ENCODE results near the gene NAP1L4. TPM values are rescaled to one million over a fixed set of nuclear protein-coding genes. Genes with fewer than 3 reads are reported as not detected.

The NAP1L4 gene
- polyA plus RNA-seq, 1 donor from 2014 or later = 199 TPM

- Histone ChIP-seq H3K36me3 (ENCODE audit: insufficient read depth, low read length) (no peaks in the 10 kb centered on the region), H3K79me2 (replicated peaks; ENCODE audit: insufficient read depth, low read length) (no peaks in the 10 kb centered on the region), H3F3A (ENCODE audit: insufficient read depth, low read length, poor library complexity, severe bottlenecking) (no peaks in the 10 kb centered on the region), H3K4me3 (ENCODE audit: low read length) (no peak overlapping the region), H3K9ac (ENCODE audit: low read length) (no peak overlapping the region), H3K9me2 (ENCODE audit: insufficient read depth, low read length) (no peaks in the 10 kb centered on the region), H3K27ac (ENCODE audit: low read length) (no peak overlapping the region), H4K20me1 (ENCODE audit: insufficient read depth) (no peaks in the 10 kb centered on the region), H2AFZ (ENCODE audit: low read depth, low read length) (no peak overlapping the region), H3K4me2 (ENCODE audit: low read length) (no peak overlapping the region), H3K9me3 (ENCODE audit: low read length) (no peaks in the 10 kb centered on the region), H3K27me3 (ENCODE audit: insufficient read depth, low read depth, low read length) (no peaks in the 10 kb centered on the region)
- TF ChIP-seq CTCF (IDR thresholded peaks at IDR 0.05; ENCODE audit: poor library complexity, severe bottlenecking) (no peak), POLR2AphosphoS5 (IDR thresholded peaks at IDR 0.05) (no peak), EZH2 (IDR thresholded peaks at IDR 0.05; ENCODE audit: borderline replicate concordance, insufficient read depth, low read length, poor library complexity, severe bottlenecking) (no peak)
Measured at GRCh38 chr11:3006505-3007260, 14.6 kb upstream of the NAP1L4 start.

- H4K20me1 ChIP-seq (ENCODE audit: insufficient read depth) = no peaks in the 10 kb centered on the region
- no peaks in the 10 kb centered on the region for H3K9me3 ChIP-seq (ENCODE audit: low read length)
- no peak overlapping the region for H3K9ac ChIP-seq (ENCODE audit: low read length)
- H3K79me2 ChIP-seq (replicated peaks; ENCODE audit: insufficient read depth, low read length) = no peaks in the 10 kb centered on the region
- no peaks in the 10 kb centered on the region for H3K9me2 ChIP-seq (ENCODE audit: insufficient read depth, low read length)
- H3K36me3 ChIP-seq (ENCODE audit: insufficient read depth, low read length) = no peaks in the 10 kb centered on the region
- H3K27me3 ChIP-seq (ENCODE audit: insufficient read depth, low read depth, low read length) = no peaks in the 10 kb centered on the region
- no peak overlapping the region for H3K27ac ChIP-seq (ENCODE audit: low read length)
- no peaks in the 10 kb centered on the region for H3F3A ChIP-seq (ENCODE audit: insufficient read depth, low read length, poor library complexity, severe bottlenecking)
- no peak overlapping the region for H3K4me2 ChIP-seq (ENCODE audit: low read length)
- H2AFZ ChIP-seq (ENCODE audit: low read depth, low read length) = no peak overlapping the region
- H3K4me3 ChIP-seq (ENCODE audit: low read length) = no peak overlapping the region
- TF ChIP-seq POLR2AphosphoS5 (IDR thresholded peaks at IDR 0.05) = no peak
- no peak for TF ChIP-seq SMC3 (conservative IDR thresholded peaks at IDR 0.05; ENCODE audit: poor library complexity)
- TF ChIP-seq REST (IDR thresholded peaks at IDR 0.05; ENCODE audit: borderline replicate concordance) = no peak
- no peak for TF ChIP-seq EZH2 (IDR thresholded peaks at IDR 0.05; ENCODE audit: borderline replicate concordance, insufficient read depth, low read length, poor library complexity, severe bottlenecking)
- TF ChIP-seq TAF1 (IDR thresholded peaks at IDR 0.05; ENCODE audit: low read depth) = no peak
- no peak for TF ChIP-seq RAD21 (conservative IDR thresholded peaks at IDR 0.05)
Measured at GRCh38 chr11:3004481-3004880, 12.4 kb upstream of the NAP1L4 start.

Measured in neural cell (in vitro differentiated cells).